ENCODE results near the gene TEC. TPM values are rescaled to one million over a fixed set of nuclear protein-coding genes. Genes with fewer than 3 reads are reported as not detected.

The TEC gene
- polyA plus RNA-seq, 1 of the 3 experiments (the other 2 are of a cell fraction), result 0.85 TPM

GRCh38 chr4:48255959-48256342 lies 13.7 kb downstream of the TEC start:
- no peak overlapping the region for H2AFZ ChIP-seq (ENCODE audit: low read depth)
- H3K9me3 ChIP-seq, result no peaks in the 10 kb centered on the region
- WGBS (ENCODE audit: low lambda C conversion rate), result 94% methylated on average over 4 of the region's 4 CpGs

More at GRCh38 chr4:48255959-48256342, 13.7 kb downstream of the TEC start:
- Histone ChIP-seq H3K4me3 (ENCODE audit: low read depth in 2 of 2, low read length in 1 of 2) (no peak overlapping the region), H3K27me3 (ENCODE audit: insufficient read depth) (no peaks in the 10 kb centered on the region), H3K79me2 (ENCODE audit: insufficient read depth) (no peaks in the 10 kb centered on the region), H3K36me3 (replicated peaks in 1 of 2; ENCODE audit: control insufficient read depth in 1 of 2, insufficient read depth in 2 of 2, low read length in 1 of 2) (no peaks in the 10 kb centered on the region), H3K4me1 (ENCODE audit: control insufficient read depth in 1 of 2, insufficient read depth in 2 of 2, low read depth in 1 of 2, low read length in 1 of 2) (0 out of 4 replicates have a peak, but pooled peaks cover 0 to 3% of the 10 kb centered on the region in 2 experiments), H3K27ac (ENCODE audit: low read depth in 2 of 2, low read length in 1 of 2) (no peak overlapping the region), H3K9ac (no peak overlapping the region), H3K9me2 (no peaks in the 10 kb centered on the region), H3K4me2 (no peak overlapping the region), H4K20me1 (ENCODE audit: insufficient read depth) (no peaks in the 10 kb centered on the region), H3F3A (replicated peaks; ENCODE audit: insufficient read depth) (no peaks in the 10 kb centered on the region)
- ChIA-PET CTCF (no interaction called here), POLR2A (no interaction called here)
- no peak for TF ChIP-seq TCF12 (IDR thresholded peaks at IDR 0.05)
- TF ChIP-seq TAF1 (IDR thresholded peaks at IDR 0.05; ENCODE audit: borderline replicate concordance, low read depth, low read length), result no peak
- TF ChIP-seq REST (IDR thresholded peaks at IDR 0.05; ENCODE audit: low read depth, low read length), result no peak
- TF ChIP-seq CTCF (IDR thresholded peaks at IDR 0.05), result no peak
- no peak for TF ChIP-seq CHD2 (IDR thresholded peaks at IDR 0.05; ENCODE audit: low read length, partially characterized antibody)
- no peak for TF ChIP-seq ELF1 (IDR thresholded peaks at IDR 0.05)
- no peak for TF ChIP-seq TEAD4 (IDR thresholded peaks at IDR 0.05; ENCODE audit: borderline replicate concordance, insufficient read depth)
- no peak for TF ChIP-seq SIN3A (IDR thresholded peaks at IDR 0.05; ENCODE audit: borderline replicate concordance, low read depth, low read length)
- no peak for TF ChIP-seq RCOR1 (IDR thresholded peaks at IDR 0.05; ENCODE audit: low read length)
- no peak for DNase-seq

Data from SK-N-SH (cell line).